Measurements from ENCODE around the gene TSPAN14. TPM values are rescaled to one million over a fixed set of nuclear protein-coding genes. Genes with fewer than 3 reads are reported as not detected.
A peak's percentile ranks its signal among the peaks of the same experiment; 100 is the strongest.

Gene TSPAN14
- total and polyA plus RNA-seq, 2 of the 13 experiments (the other 11 are each of a cell fraction or from before 2014, with no cell fraction given): 24.1 to 80.6 TPM

- TF ChIP-seq MAZ (IDR thresholded peaks at IDR 0.05; ENCODE audit: borderline replicate concordance, low read depth, low read length) (peak; percentile 83), MAZ (CRISPR knock-in tag; IDR thresholded peaks at IDR 0.05; ENCODE audit: low read depth) (peak; percentile 79), ZNF772 (CRISPR knock-in tag; IDR thresholded peaks at IDR 0.05) (peak; percentile 53), ZNF749 (CRISPR knock-in tag; IDR thresholded peaks at IDR 0.05; ENCODE audit: borderline replicate concordance) (no peak), ZNF660 (CRISPR knock-in tag; IDR thresholded peaks at IDR 0.05; ENCODE audit: borderline replicate concordance, low read depth) (no peak), ZNF121 (CRISPR knock-in tag; IDR thresholded peaks at IDR 0.05) (no peak; the same call in 1 of the 2 replicates), ZNF24 (IDR thresholded peaks at IDR 0.05) (no peak), HDAC1 (CRISPR knock-in tag; IDR thresholded peaks at IDR 0.05) (peak; percentile 81), NR3C1 (CRISPR knock-in tag; IDR thresholded peaks at IDR 0.05) (no peak), ZNF331 (CRISPR knock-in tag; IDR thresholded peaks at IDR 0.05) (peak; percentile 53; the same call in 1 of the 2 replicates), PHF5A (CRISPR knock-in tag; IDR thresholded peaks at IDR 0.05; ENCODE audit: low read depth, unreplicated experiment) (no peak), ZNF552 (CRISPR knock-in tag; IDR thresholded peaks at IDR 0.05; ENCODE audit: borderline replicate concordance) (no peak), ETV5 (CRISPR knock-in tag; IDR thresholded peaks at IDR 0.05; ENCODE audit: borderline replicate concordance) (peak; percentile 56; the same call in 1 of the 2 replicates), ZNF383 (CRISPR knock-in tag; IDR thresholded peaks at IDR 0.05; ENCODE audit: borderline replicate concordance) (no peak), CAMTA2 (CRISPR knock-in tag; IDR thresholded peaks at IDR 0.05; ENCODE audit: borderline replicate concordance) (peak; percentile 52; the same call in 1 of the 2 replicates), ZNF549 (CRISPR knock-in tag; IDR thresholded peaks at IDR 0.05) (peak; percentile 61; the same call in 1 of the 2 replicates), MZF1 (CRISPR knock-in tag; IDR thresholded peaks at IDR 0.05; ENCODE audit: borderline replicate concordance) (0 out of 2 replicates have a peak, but pooled peaks have one; percentile 86), HMG20A (CRISPR knock-in tag; IDR thresholded peaks at IDR 0.05; ENCODE audit: borderline replicate concordance) (no peak), TBX2 (CRISPR knock-in tag; IDR thresholded peaks at IDR 0.05; ENCODE audit: borderline replicate concordance) (peak; percentile 80), PRMT3 (CRISPR knock-in tag; IDR thresholded peaks at IDR 0.05; ENCODE audit: borderline replicate concordance, low read depth) (peak; percentile 66; the same call in 1 of the 2 replicates), ZNF430 (CRISPR knock-in tag; IDR thresholded peaks at IDR 0.05) (peak; percentile 75; the same call in 1 of the 2 replicates), ARNT2 (CRISPR knock-in tag; IDR thresholded peaks at IDR 0.05; ENCODE audit: low read depth) (0 out of 2 replicates have a peak, but pooled peaks have one; percentile 40)
- TF ChIP-seq, protein P1, sequence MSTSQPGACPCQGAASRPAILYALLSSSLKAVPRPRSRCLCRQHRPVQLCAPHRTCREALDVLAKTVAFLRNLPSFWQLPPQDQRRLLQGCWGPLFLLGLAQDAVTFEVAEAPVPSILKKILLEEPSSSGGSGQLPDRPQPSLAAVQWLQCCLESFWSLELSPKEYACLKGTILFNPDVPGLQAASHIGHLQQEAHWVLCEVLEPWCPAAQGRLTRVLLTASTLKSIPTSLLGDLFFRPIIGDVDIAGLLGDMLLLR (CRISPR knock-in tag; IDR thresholded peaks at IDR 0.05): peak; percentile 85
- TF ChIP-seq, protein P2, sequence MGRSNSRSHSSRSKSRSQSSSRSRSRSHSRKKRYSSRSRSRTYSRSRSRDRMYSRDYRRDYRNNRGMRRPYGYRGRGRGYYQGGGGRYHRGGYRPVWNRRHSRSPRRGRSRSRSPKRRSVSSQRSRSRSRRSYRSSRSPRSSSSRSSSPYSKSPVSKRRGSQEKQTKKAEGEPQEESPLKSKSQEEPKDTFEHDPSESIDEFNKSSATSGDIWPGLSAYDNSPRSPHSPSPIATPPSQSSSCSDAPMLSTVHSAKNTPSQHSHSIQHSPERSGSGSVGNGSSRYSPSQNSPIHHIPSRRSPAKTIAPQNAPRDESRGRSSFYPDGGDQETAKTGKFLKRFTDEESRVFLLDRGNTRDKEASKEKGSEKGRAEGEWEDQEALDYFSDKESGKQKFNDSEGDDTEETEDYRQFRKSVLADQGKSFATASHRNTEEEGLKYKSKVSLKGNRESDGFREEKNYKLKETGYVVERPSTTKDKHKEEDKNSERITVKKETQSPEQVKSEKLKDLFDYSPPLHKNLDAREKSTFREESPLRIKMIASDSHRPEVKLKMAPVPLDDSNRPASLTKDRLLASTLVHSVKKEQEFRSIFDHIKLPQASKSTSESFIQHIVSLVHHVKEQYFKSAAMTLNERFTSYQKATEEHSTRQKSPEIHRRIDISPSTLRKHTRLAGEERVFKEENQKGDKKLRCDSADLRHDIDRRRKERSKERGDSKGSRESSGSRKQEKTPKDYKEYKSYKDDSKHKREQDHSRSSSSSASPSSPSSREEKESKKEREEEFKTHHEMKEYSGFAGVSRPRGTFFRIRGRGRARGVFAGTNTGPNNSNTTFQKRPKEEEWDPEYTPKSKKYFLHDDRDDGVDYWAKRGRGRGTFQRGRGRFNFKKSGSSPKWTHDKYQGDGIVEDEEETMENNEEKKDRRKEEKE (IDR thresholded peaks at IDR 0.05): no peak
- TF ChIP-seq, protein P3, sequence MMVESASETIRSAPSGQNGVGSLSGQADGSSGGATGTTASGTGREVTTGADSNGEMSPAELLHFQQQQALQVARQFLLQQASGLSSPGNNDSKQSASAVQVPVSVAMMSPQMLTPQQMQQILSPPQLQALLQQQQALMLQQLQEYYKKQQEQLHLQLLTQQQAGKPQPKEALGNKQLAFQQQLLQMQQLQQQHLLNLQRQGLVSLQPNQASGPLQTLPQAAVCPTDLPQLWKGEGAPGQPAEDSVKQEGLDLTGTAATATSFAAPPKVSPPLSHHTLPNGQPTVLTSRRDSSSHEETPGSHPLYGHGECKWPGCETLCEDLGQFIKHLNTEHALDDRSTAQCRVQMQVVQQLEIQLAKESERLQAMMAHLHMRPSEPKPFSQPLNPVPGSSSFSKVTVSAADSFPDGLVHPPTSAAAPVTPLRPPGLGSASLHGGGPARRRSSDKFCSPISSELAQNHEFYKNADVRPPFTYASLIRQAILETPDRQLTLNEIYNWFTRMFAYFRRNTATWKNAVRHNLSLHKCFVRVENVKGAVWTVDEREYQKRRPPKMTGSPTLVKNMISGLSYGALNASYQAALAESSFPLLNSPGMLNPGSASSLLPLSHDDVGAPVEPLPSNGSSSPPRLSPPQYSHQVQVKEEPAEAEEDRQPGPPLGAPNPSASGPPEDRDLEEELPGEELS (CRISPR knock-in tag; IDR thresholded peaks at IDR 0.05): 0 out of 2 replicates have a peak, but pooled peaks have one; percentile 51
Measured at GRCh38 chr10:80408242-80409101, 45.6 kb upstream of the TSPAN14 start, which contains the start of gene PRXL2A (continued).
